Forelimb muscle (tissue), 1 donor: Measurements from ENCODE around the gene PROM1. TPM values are rescaled to one million over a fixed set of nuclear protein-coding genes. Genes with fewer than 3 reads are reported as not detected.

Experiments
- DNase-seq: peaks from one replicate; pipeline ENCODE4 v3.0.0-alpha.2; 2013; ENCODE audit warnings: low read depth
- polyA plus RNA-seq: library from polyadenylated mRNA; unstranded; fragments of 120-200 nt; gene quantifications from one replicate; pipeline ENCODE4 v1.2.1, GENCODE V29; 2013; ENCODE audit not compliant: insufficient read length

The PROM1 gene, protein sequence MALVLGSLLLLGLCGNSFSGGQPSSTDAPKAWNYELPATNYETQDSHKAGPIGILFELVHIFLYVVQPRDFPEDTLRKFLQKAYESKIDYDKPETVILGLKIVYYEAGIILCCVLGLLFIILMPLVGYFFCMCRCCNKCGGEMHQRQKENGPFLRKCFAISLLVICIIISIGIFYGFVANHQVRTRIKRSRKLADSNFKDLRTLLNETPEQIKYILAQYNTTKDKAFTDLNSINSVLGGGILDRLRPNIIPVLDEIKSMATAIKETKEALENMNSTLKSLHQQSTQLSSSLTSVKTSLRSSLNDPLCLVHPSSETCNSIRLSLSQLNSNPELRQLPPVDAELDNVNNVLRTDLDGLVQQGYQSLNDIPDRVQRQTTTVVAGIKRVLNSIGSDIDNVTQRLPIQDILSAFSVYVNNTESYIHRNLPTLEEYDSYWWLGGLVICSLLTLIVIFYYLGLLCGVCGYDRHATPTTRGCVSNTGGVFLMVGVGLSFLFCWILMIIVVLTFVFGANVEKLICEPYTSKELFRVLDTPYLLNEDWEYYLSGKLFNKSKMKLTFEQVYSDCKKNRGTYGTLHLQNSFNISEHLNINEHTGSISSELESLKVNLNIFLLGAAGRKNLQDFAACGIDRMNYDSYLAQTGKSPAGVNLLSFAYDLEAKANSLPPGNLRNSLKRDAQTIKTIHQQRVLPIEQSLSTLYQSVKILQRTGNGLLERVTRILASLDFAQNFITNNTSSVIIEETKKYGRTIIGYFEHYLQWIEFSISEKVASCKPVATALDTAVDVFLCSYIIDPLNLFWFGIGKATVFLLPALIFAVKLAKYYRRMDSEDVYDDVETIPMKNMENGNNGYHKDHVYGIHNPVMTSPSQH
- polyA plus RNA-seq: 56.0 TPM

DNA sequence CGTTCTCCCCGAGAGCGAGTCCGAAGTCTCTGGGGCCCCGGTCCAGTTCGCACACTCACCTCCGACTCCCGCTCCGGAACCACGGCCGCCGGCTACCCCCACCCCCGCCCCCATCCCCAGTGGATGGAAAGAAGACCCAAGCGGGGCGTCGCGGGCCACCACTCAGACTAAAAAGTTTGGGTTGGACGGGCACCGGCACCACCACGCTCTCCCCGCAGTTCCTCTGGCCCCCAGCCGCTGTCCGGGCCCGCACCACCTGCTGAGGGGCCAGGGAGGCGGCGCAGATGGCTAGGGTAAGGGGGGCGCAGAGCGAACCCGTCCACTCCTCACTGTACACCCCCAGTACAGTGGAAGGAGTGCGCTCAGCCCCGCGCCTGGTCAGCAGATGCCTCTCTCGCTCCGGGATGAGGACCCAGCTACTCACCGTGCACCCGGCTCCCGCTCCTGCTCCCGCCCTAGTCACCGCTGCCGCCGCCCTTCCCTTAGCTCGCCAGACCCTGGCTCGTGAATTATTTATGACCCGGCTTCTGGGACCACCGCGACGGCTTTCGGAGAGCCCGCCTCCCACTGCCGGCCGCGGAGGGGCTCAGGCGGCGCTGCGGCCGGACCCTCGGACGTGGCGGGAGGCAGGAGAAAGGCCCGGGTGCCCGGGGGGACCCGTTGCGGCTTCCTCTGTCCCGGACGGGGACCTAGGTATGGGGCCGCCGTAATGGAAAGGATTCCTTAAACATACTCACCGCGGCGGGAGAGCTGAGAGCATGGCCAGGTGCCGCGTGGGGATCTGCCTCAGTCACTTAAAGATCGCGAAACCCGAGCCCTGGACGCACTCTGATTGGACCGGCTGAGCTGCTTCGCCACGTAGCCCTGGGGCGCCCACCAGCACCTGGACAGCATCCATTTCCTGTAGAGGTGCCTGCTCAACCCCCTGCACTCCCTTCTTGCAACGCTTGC is at the start of gene PROM1:
PROM1 (minus strand) TSS at position 783 of the 951 bp plus-strand sequence. CDS start 8,117 bp downstream, outside the sequence.
- no peak for DNase-seq

DNA sequence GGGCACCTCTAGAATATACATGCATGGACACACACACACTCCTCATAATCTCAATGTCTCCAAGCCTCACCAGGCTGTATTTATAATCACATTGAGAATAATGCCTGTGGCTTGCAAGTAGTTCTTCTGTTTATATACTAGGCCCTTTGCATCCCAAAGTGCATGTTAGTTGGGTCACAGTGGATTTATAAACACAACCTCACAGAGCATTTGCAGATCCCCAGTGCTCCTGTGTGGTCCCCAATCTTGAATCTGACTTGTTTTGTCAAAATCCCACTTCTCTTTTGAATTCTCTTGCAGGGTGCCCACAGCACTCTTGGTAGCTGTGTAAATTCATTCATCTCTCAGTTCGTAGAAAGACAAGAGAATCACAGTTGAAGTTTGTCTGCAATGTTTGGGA is 49.6 kb upstream of the PROM1 start:
- DNase-seq: no peak

DNA sequence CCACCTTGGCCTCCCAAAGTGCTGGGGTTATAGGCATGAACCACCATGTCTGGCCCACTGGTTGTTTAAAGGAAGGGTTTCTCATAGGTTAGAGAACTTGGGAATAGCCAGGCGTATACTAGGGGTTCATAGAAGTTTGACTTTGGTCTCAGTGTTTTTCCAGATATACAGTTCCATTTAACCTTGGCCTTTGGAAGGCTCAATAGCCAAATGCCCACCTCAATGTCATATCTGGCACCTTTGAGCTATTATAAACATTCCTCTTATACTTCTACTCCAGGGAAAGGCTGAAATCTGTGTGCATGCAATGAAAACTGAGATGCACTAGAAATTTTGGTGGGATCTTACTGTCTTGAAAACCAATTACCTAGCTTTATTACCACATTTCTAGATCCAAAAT is 47.5 kb upstream of the PROM1 start:
- DNase-seq: no peak

DNA sequence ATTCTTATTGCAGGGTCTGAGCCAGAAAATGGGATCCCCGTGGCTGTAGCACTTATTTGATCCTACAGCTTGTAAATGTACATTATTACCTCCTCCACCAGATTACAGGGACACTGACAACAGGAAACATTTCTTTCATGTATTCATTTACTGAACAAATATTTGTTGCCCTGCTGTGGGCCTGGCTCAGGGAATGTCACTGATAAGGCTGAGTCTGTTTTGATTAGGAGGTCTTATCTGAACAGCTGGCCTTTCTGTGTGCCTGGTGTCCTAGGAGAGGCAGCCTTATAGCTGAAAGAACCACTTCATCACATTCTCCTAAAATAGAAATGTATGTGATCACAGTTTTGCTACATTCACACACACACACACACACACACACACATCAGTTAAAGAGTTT is 45.5 kb upstream of the PROM1 start:
- no peak for DNase-seq

DNA sequence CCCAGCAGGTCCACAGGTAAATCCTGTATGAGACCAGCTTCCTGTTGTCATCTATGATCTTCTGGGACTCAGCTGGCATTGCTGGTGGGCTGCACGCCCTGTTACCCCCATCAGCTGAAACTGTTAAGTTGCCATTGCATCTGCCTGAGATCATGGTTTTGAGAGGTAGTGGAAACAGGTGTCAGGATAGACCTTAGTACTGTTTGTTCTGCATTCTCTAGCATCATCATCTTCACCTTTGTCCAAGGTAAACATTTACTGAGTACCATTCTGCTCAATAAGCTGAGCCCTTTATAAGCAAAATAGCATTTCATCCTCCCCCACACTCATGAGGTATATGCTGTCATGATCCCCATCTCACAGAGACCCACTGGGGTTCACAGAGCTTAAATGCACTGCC is 42.9 kb upstream of the PROM1 start:
- DNase-seq: no peak

DNA sequence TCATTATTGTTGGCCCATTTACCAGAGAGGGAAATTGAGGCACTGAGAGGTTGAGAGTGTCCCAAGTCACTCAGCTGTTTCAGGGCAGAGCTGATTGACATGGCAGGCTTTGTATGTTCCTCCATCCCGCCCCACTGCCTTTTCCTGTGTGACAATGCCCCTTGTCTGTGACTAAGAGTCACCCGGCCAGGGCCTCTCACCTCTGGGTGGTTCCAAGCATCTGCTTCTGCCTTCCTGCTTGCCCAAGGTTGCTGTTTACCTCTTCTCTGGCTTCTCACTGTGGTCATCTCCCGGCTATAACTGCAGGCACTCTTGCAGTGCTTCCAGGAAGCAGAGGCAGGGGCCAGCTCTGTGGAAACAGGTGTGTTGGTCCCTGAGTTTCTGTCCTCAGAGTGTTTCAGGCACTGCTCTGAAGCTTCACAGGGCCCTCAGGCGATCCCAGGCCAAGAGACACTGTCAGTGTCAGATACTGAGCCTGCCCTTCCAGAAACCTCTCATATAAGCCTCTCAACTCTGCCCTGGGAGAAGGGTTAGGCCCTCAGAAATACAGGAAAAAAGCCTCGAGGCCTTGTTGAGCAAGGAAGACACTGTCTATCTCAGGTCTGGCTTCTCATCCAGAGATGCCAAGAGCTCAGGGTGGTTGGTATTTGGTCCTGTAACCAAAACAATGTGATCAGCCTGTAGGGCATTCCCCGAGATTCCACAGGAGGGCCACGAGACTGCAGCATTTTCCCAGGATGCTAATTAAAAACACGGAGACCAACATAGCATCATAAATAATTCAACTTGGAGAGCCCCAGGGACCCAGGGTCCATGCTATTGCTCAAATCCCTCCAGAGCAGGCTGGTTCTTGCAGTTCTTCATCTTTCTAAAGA is 42.0 kb upstream of the PROM1 start:
- no peak for DNase-seq

DNA sequence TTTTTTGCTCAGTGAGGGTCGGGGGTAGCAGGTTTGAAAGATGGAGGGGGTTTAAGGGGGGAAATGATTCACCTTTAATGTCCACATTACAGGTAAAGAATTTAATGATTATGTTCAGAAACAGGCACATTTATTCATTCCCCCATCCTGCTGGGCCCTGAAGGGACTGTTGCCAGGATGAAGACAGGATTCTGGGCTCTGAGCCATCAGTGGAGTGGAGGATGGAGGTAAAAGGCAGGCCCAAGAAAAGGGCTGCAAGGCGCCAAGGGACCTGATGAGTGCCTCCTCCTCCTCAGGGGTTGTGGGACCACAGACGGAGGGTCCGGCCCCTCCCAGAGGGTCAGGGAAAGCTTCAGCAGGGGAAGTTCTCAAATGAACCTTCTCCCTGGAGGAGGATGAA is 40.4 kb upstream of the PROM1 start:
- no peak for DNase-seq

DNA sequence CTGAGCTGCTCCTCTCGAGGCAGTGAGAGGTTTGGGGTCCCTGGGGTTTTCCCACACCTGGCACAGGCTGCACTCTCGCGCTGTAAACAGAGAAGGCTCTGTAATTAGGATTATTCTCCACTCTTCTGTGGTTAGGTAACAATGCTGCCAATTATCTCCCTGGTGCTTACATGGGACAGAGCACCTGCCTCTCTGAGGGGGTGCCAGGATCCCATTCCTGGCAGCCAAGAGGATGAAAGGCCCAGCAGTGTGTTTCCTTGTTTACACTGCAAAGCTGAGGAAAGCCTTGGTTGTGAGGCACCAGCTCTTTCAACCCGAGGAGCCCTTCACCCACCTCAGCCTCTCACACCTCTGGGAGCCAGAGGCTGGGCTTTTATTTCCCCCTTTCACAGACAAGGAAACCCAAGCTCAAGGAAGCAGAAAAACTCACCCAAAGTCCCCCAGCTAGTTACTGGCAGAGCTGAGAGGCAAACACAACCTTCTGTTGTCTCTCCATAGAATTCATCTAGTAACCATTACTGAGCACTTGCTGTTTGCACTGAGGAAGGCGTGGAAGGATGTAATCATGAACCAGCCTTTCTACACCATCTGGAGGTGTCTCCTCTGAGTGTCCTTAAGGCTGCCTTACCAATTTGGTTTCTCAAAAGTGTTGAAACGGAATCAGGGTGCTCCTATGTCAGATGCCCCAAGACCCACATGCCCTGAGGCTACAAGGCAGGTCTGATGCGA is 39.7 kb upstream of the PROM1 start:
- DNase-seq: no peak

DNA sequence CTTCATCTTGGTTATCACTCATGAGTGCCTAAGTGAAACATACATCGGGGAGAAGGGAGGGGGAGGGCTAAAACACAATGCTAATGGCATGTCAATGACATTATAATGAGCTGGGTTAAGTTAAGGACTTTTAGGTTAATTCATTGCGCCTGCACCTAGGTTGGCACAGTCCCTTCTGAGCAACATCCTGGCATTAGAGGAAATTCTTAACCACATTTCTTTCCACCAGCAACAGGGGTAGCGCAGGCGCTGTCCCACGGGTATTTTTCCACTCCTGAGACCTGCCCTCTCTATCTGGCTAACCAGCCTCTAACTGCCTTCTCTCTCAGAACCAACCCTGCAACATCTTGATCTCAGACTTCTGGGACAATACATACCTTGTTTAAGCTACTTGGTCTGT is 39.0 kb upstream of the PROM1 start:
- DNase-seq: no peak

DNA sequence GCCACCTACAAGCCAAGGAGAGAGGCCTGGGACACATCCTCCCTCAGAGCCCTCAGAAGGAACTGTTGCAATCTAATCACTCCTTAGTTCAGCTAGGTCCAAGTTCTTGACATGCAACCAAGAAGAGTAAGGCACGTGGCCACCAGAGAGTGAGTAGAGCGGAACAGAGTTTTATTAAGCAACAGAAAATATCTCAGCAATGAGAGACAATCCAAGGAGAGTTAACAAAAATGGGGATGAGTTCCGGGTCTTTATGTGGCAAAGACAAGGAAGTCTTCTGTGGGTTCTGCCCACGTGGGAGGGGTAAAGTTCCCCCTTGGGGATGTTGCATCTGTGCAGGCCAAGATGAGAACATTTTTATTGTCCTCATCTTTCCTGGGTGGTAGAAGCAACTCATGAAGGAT is 38.5 kb upstream of the PROM1 start:
- no peak for DNase-seq

DNA sequence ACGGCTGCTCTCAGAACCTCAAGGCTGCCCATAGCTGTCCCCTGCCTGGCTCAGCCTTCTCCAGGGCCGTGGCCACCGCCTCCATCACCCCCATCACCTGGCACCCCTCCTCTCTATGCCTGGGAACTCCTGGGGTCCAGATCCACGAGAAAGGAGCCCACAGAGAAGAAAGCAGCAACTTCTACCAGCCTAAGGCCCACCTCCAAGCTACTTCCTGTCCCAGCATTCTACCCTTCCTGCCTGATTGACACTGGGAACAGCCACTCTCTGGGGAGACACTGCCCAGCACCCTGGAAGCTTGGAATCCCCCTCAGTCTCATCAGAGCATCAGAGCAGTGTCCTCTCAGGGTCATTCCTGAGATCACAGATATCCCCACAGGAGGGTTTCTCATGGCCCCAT is 36.9 kb upstream of the PROM1 start:
- no peak for DNase-seq

DNA sequence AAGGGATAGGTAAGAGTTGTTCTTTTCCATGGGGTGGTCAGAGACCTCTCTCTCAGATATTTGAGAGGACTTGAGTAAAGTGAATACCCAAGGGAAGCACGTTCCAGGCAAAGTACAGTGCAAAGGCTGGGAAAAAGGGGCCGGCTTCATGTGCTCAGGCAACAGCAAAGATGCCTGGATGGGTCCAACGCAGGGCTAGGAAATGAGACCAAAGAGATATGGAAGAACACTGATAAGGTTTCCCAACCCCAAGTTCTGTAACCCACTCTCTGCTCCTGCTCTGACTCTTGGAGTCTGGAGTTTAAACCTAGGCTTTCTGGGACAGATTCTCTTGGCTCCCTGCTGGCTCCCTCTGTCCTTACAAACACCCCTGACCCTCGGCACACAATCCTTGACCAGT is 36.2 kb upstream of the PROM1 start:
- no peak for DNase-seq

DNA sequence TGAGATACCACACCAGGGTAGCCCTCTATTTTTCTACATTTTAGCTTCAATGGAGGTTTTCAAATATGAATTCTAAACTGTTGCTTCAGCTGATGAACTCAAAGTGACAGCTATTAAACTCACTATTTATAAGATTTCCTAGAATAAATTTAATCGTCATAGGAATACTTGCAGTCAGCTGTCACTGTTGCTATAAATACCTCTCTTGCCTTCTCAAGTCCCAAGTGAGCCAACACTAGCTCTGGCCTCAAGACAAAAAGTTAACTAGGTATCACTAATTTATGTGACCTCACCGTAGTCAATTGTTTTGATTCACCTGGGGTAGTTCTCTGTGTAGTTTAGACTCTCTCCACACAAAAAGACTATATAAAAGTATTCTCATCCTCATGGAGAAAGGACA is 34.3 kb upstream of the PROM1 start:
- DNase-seq: no peak

DNA sequence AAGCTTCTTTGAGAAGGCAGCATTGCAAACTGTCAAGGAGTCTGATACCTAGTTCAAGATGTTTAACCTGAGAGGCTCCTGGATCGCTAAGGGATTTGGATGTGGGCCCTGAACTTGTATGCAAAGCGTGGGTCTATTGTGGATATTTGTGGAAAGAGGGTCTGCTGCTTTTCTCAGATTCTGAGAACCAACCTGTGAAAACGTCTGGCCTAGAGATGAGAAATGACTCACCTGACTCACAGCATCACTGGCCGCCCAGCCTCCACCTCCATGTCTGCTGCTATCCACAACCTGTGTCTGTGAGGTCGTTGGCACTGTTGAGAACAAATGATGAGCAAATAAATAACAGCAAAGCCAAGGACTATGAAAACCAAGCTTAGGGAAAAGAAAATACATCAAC is 33.3 kb upstream of the PROM1 start:
- no peak for DNase-seq

DNA sequence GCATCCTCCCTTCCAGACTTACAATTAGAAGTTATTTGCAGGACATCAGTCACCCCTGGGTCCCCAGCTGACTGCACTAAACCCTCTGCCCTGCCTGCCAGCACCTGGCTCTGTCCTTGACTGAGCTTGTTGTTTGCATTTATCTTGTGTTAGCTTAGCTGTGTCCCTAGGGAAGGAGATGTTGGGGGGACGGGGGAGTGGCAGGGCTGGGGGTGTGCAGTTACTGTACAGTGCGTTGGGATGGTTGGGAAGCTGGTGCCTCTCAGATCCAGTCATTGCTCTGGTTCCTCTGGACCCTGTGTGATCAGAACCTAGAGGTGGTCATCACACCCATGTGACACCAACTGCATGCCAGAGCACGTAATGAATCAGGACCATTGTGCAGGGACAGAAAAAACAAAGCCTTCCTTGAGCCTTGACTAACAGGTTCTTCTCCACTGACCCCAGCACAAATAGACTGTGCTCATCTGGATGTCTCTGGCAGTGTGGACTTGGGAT is 32.7 kb upstream of the PROM1 start:
- no peak for DNase-seq

DNA sequence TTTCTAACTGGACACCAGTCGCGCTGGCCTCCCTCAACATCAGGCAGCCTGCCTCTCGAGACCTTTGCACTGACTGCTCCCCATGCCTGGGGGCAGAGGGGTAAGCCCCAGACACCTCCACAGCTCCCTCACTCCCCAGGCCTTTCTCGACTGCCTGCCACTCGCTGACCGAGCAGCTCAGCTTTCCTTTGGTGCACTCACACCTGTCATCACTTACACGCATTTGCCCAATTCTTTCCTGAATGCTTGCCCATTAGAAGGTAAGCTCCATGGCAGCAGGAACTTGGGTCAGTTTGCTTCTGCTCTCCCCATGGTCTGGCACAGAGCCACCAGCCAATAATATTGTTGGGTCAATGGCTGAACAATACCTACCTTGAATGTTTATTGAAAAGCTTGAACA is 32.2 kb upstream of the PROM1 start:
- no peak for DNase-seq

DNA sequence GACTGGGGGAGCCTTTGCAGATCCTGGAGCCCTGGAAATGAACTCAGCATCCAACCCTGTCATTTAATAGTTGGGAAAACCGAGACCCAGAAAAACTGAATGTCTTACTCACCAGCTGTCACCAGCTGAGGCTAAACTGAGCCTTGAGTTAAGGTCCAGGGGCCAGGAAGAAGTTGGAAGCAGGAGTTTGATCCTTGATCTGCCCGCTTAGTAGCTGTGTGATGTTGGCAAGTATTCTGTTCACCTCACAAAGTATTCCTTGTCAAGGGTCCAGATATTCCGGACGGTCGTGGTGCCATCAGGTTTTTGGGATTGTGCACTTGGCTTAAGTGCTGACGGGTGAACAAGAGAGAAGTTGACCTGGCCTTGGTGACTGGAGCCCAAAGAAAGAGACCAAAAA is 30.7 kb upstream of the PROM1 start:
- no peak for DNase-seq

DNA sequence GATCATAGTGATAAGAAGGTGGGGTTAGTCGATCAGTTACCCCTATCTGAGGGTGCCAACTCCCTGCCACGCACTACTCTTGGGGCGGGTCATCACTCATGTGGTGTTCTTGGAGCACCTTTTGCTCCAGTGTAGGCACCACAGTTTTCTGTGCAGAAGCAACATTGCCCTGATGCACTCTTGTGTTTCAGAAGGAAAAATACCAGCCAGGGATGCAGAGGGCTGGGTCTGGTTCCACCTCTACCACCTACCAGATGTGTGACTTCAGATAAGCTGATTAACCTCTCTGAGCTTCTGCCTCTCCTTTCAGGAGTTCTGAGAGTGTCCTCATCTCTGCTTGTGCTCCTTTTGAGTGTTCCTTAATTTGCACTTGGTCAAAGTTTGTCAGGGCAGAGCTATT is 29.9 kb upstream of the PROM1 start:
- no peak for DNase-seq

DNA sequence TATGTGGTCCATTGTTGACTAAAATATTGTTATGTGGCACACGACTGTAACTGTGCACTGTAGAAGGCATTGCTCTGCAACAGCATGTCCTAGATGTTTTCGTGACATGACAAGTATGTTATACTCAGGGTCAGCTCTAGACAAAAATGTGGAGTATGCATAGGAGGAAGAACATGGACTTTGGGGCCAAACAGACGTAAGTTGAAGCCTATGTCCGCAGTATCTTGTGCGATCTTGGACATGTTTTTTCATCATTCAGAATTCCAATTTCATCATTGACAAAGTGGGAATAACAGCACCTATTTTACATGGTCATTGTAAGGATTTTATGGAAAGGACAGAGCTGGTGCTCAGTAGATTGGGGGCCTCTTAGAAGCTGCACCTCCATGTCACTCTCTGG is 27.7 kb upstream of the PROM1 start:
- no peak for DNase-seq
